HG03025 (cell line): Measurements from ENCODE around the gene FAM72C.
"Not testable (repeated sequence)": the region's sequence is repeated elsewhere in the genome, so short reads cannot be mapped to it uniquely, and the experiment has no call there.

Source experiments
- ATAC-seq: cut with Tn5 transposase; IDR thresholded peaks from one replicate; pipeline ENCODE4 v1.9.1; 2021; ENCODE audit warnings: mild to moderate bottlenecking, moderate library complexity; ENCODE audit not compliant: unreplicated experiment, low FRiP score

Gene FAM72C

GRCh38 chr1:143987868-143988267 is 16.1 kb upstream of the FAM72C start:
- ATAC-seq, result not testable (repeated sequence)

GRCh38 chr1:143984721-143985473 is 13.1 kb upstream of the FAM72C start:
- ATAC-seq, result not testable (repeated sequence)

GRCh38 chr1:143974416-143974815 is 2.6 kb upstream of the FAM72C start:
- not testable (repeated sequence) for ATAC-seq

- ATAC-seq, result not testable (repeated sequence)
Observed at GRCh38 chr1:143973876-143974414, 2.2 kb upstream of the FAM72C start.

GRCh38 chr1:143972753-143973326 is 1.1 kb upstream of the FAM72C start:
- ATAC-seq, result peak; percentile 19

GRCh38 chr1:143965860-143966259 is 5.9 kb downstream of the FAM72C start:
- ATAC-seq, result not testable (repeated sequence)

GRCh38 chr1:143964294-143964693 is 7.5 kb downstream of the FAM72C start:
- ATAC-seq, result not testable (repeated sequence)

- not testable (repeated sequence) for ATAC-seq
Observed at GRCh38 chr1:143955930-143956329, 15.9 kb downstream of the FAM72C start.

- ATAC-seq, result not testable (repeated sequence)
Observed at GRCh38 chr1:143952913-143953312, 18.9 kb downstream of the FAM72C start.

- ATAC-seq, result not testable (repeated sequence)
Observed at GRCh38 chr1:143951485-143952391, 20.0 kb downstream of the FAM72C start.

GRCh38 chr1:143947749-143948148 is 24.0 kb downstream of the FAM72C start:
- not testable (repeated sequence) for ATAC-seq

GRCh38 chr1:143945253-143945652 is 26.5 kb downstream of the FAM72C start:
- ATAC-seq, result not testable (repeated sequence)

- ATAC-seq, result not testable (repeated sequence)
Observed at GRCh38 chr1:143944576-143945240, 27.1 kb downstream of the FAM72C start.

GRCh38 chr1:143943319-143943978 is 28.3 kb downstream of the FAM72C start:
- not testable (repeated sequence) for ATAC-seq

GRCh38 chr1:143942238-143942860 is 29.4 kb downstream of the FAM72C start:
- ATAC-seq, result not testable (repeated sequence)

GRCh38 chr1:143939666-143940065 is 32.1 kb downstream of the FAM72C start:
- not testable (repeated sequence) for ATAC-seq

GRCh38 chr1:143938922-143939321 is 32.9 kb downstream of the FAM72C start:
- ATAC-seq, result not testable (repeated sequence)

GRCh38 chr1:143936457-143937115 is 35.2 kb downstream of the FAM72C start:
- ATAC-seq, result not testable (repeated sequence)
